Loucy (cell line): ENCODE data around the gene KIF1B.

Experiments
- H2AFZ ChIP-seq: fragments of 200-600 bp; sonication (generic); 2 replicates; pipeline ENCODE4 v1.6.0; 2016; ENCODE audit warnings: antibody characterized with exemption, mild to moderate bottlenecking, low read length, moderate library complexity
- H3F3A ChIP-seq: fragments of 200-600 bp; 2 replicates; pipeline ENCODE4 v1.6.0; 2016; ENCODE audit warnings: antibody characterized with exemption, low read depth, mild to moderate bottlenecking
- H3K27me3 ChIP-seq: fragments of 200-600 bp; sonication (generic); 2 replicates; pipeline ENCODE4 v1.6.1; 2014; ENCODE audit warnings: low read length, mild to moderate bottlenecking; ENCODE audit not compliant: insufficient read depth, poor library complexity, severe bottlenecking
- H3K36me3 ChIP-seq: fragments of 200-600 bp; sonication (generic); 2 replicates; pipeline ENCODE4 v1.6.1; 2016; ENCODE audit warnings: low read length; ENCODE audit not compliant: insufficient read depth
- H3K4me1 ChIP-seq: fragments of 200-600 bp; sonication (generic); 2 replicates; pipeline ENCODE4 v1.5.1; 2014; ENCODE audit warnings: low read length, mild to moderate bottlenecking; ENCODE audit not compliant: insufficient read depth, poor library complexity, severe bottlenecking
- H3K4me2 ChIP-seq: fragments of 200-600 bp; sonication (generic); 2 replicates; pipeline ENCODE4 v1.6.0; 2014; ENCODE audit warnings: antibody characterized with exemption, low read length, low read depth, mild to moderate bottlenecking; ENCODE audit not compliant: poor library complexity, severe bottlenecking
- H3K4me3 ChIP-seq: fragments of 200-600 bp; sonication (generic); 2 replicates; pipeline ENCODE4 v1.5.1; 2014; ENCODE audit warnings: low read length, mild to moderate bottlenecking, mixed read lengths; ENCODE audit not compliant: poor library complexity, severe bottlenecking
- H3K79me2 ChIP-seq: fragments of 200-600 bp; sonication (generic); 2 replicates; pipeline ENCODE4 v1.6.1; 2014; ENCODE audit warnings: low read length; ENCODE audit not compliant: insufficient read depth
- H3K9ac ChIP-seq: fragments of 200-600 bp; sonication (generic); 2 replicates; pipeline ENCODE4 v1.6.0; 2014; ENCODE audit warnings: mild to moderate bottlenecking, low read depth, low read length, moderate library complexity; ENCODE audit not compliant: poor library complexity, severe bottlenecking
- H3K9me2 ChIP-seq: fragments of 200-600 bp; sonication (generic); replicated peaks from 2 replicates; pipeline ENCODE4 v1.6.1; 2016; ENCODE audit warnings: low read depth, low read length, mixed read lengths
- H3K9me3 ChIP-seq: fragments of 200-600 bp; sonication (generic); 2 replicates; pipeline ENCODE4 v1.6.1; 2014; ENCODE audit warnings: mild to moderate bottlenecking, antibody characterized with exemption, low read length, low read depth; ENCODE audit not compliant: insufficient read depth
- H4K20me1 ChIP-seq: fragments of 200-600 bp; sonication (generic); 2 replicates; pipeline ENCODE4 v1.6.0; 2014; ENCODE audit warnings: antibody characterized with exemption, low read length, mild to moderate bottlenecking; ENCODE audit not compliant: insufficient read depth, poor library complexity, severe bottlenecking
- EZH2phosphoT487 ChIP-seq: fragments of 200-600 bp; IDR thresholded peaks from 2 replicates; pipeline ENCODE4 v1.6.1; 2018; ENCODE audit warnings: antibody characterized with exemption, mild to moderate bottlenecking, moderate library complexity, borderline replicate concordance
- TF ChIP-seq, protein P1 (sequence below): fragments of 200-600 bp; sonication (generic); conservative IDR thresholded peaks from 2 replicates; pipeline ENCODE4 v1.5.1; 2014; ENCODE audit warnings: mild to moderate bottlenecking, antibody characterized with exemption, low read length

KIF1B gene

DNA sequence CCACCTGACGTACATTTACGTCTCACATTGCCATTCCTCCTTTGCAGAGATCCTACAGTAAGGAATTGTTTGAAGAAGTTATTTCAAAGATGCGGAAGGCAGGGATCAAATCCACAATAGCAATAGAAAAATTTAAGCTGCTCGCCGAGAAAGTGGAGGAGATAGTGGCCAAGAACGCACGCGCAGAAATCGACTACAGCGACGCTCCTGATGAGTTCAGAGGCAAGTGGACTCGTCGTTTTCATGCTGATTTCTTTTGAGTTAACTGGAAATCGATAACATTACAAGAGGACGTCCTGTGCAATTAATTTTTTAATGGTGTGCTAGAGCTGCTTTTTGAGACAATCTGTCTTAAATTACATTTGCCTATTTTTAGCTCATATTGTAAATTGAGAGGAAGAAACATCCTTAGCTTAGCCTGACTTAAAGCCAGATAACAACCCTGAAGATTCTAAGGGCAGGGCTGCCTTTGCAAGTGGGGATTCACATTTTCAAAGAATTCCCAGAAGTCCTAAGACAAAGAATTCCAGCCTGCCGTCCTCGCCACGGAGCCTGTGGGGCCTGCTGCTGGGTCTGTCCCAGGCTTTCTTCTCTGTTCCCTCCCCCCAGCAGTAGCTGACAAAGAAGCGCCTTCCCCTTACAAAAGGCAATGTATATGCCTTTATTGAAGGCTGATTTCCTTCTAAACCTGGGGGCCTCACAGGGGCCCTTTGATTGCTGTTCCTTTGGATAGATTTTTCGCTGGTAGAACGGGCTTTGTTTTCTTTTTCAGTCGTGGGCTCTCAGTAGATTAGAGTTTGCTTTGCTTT lies 31.6 kb upstream of the KIF1B start:
- Histone ChIP-seq H2AFZ (no peak overlapping the region), H3K36me3 (peaks cover 10% of the 10 kb centered on the region; the same call in 1 of the 2 replicates), H3K9me2 (no peaks in the 10 kb centered on the region), H3F3A (no peaks in the 10 kb centered on the region), H3K79me2 (no peaks in the 10 kb centered on the region), H3K4me1 (no peaks in the 10 kb centered on the region), H3K9me3 (no peaks in the 10 kb centered on the region), H3K27me3 (no peaks in the 10 kb centered on the region), H3K4me3 (no peak overlapping the region), H3K4me2 (no peak overlapping the region), H3K9ac (no peak overlapping the region), H4K20me1 (no peaks in the 10 kb centered on the region)
- TF ChIP-seq, protein P1, sequence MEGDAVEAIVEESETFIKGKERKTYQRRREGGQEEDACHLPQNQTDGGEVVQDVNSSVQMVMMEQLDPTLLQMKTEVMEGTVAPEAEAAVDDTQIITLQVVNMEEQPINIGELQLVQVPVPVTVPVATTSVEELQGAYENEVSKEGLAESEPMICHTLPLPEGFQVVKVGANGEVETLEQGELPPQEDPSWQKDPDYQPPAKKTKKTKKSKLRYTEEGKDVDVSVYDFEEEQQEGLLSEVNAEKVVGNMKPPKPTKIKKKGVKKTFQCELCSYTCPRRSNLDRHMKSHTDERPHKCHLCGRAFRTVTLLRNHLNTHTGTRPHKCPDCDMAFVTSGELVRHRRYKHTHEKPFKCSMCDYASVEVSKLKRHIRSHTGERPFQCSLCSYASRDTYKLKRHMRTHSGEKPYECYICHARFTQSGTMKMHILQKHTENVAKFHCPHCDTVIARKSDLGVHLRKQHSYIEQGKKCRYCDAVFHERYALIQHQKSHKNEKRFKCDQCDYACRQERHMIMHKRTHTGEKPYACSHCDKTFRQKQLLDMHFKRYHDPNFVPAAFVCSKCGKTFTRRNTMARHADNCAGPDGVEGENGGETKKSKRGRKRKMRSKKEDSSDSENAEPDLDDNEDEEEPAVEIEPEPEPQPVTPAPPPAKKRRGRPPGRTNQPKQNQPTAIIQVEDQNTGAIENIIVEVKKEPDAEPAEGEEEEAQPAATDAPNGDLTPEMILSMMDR = no peak
- TF ChIP-seq EZH2phosphoT487 = no peak

GRCh38 chr1:10179406-10180091 lies 30.8 kb upstream of the KIF1B start:
- Histone ChIP-seq H3F3A (no peaks in the 10 kb centered on the region), H3K9me2 (no peaks in the 10 kb centered on the region), H3K4me3 (no peak overlapping the region), H3K9ac (no peak overlapping the region), H3K79me2 (no peaks in the 10 kb centered on the region), H3K4me1 (no peaks in the 10 kb centered on the region), H3K9me3 (no peaks in the 10 kb centered on the region), H2AFZ (no peak overlapping the region), H3K4me2 (no peak overlapping the region), H4K20me1 (no peaks in the 10 kb centered on the region), H3K27me3 (no peaks in the 10 kb centered on the region), H3K36me3 (peaks cover 10% of the 10 kb centered on the region; the same call in 1 of the 2 replicates)
- TF ChIP-seq, protein P1 = no peak
- TF ChIP-seq EZH2phosphoT487 = no peak

GRCh38 chr1:10181154-10181553 lies 29.2 kb upstream of the KIF1B start:
- no peak overlapping the region for H2AFZ ChIP-seq
- H3K9me3 ChIP-seq = no peaks in the 10 kb centered on the region
- H3F3A ChIP-seq = no peaks in the 10 kb centered on the region
- H3K4me2 ChIP-seq = no peak overlapping the region
- H3K36me3 ChIP-seq = peaks cover 10% of the 10 kb centered on the region; the same call in 1 of the 2 replicates
- H3K9me2 ChIP-seq = no peaks in the 10 kb centered on the region
- H3K4me3 ChIP-seq = no peak overlapping the region
- H4K20me1 ChIP-seq = no peaks in the 10 kb centered on the region
- H3K79me2 ChIP-seq = no peaks in the 10 kb centered on the region
- H3K4me1 ChIP-seq = no peaks in the 10 kb centered on the region
- TF ChIP-seq, protein P1 = no peak
- TF ChIP-seq EZH2phosphoT487 = no peak
- no peak overlapping the region for H3K9ac ChIP-seq
- no peaks in the 10 kb centered on the region for H3K27me3 ChIP-seq
